ENCODE measurements around the gene TBC1D22B. TPM values are rescaled to one million over a fixed set of nuclear protein-coding genes. Genes with fewer than 3 reads are reported as not detected.

Gene TBC1D22B
- total and polyA plus RNA-seq, 7 donors = 4.3 to 25.6 (median 9.0) TPM

DNA sequence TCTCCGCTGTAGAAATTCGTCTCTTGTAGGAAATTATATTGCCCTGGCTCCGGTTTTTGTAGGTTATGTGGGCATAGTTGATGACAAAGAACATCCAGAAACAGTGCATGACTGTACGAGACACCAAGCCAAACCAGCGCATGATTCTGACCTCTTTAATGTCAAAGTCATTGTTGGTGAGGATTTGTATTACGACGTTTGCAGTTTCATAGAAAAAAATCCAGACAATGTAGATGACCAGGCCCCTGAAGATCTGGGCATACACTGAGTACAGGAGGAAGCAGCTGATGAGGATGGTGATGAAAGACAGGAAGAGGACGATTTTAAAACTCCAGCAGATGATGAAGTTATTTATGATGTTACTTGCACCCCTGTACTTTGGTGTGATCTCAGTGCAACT lies 39.1 kb upstream of the TBC1D22B start:
- DNase-seq (no peak), ATAC-seq (no peak)
- TF ChIP-seq, protein P1, sequence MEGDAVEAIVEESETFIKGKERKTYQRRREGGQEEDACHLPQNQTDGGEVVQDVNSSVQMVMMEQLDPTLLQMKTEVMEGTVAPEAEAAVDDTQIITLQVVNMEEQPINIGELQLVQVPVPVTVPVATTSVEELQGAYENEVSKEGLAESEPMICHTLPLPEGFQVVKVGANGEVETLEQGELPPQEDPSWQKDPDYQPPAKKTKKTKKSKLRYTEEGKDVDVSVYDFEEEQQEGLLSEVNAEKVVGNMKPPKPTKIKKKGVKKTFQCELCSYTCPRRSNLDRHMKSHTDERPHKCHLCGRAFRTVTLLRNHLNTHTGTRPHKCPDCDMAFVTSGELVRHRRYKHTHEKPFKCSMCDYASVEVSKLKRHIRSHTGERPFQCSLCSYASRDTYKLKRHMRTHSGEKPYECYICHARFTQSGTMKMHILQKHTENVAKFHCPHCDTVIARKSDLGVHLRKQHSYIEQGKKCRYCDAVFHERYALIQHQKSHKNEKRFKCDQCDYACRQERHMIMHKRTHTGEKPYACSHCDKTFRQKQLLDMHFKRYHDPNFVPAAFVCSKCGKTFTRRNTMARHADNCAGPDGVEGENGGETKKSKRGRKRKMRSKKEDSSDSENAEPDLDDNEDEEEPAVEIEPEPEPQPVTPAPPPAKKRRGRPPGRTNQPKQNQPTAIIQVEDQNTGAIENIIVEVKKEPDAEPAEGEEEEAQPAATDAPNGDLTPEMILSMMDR (IDR thresholded peaks at IDR 0.05) = no peak
- no peaks in the 10 kb centered on the region for H3K27me3 ChIP-seq (ENCODE audit: insufficient read depth in 3 of 3, low read length in 2 of 3)
- peaks cover 8% of the 10 kb centered on the region for H3K4me1 ChIP-seq
- intact Hi-C loops (cut with DNase I) = loop anchor here in 1 of 2 donors (5.0 to 10.0 kb wide), 2 partner anchors 334 to 451 kb away; partner anchors contain the start of gene C6orf89
- 72 to 77% (median 73%) methylated on average over 8 of the region's 8 CpGs for WGBS, 3 donors
- H3K27ac ChIP-seq = no peak overlapping the region
- H3K4me3 ChIP-seq = no peak overlapping the region
- H3K9me3 ChIP-seq = no peaks in the 10 kb centered on the region
- H3K36me3 ChIP-seq (ENCODE audit: insufficient read depth in 1 of 2, low read depth in 1 of 2) = no peaks in the 10 kb centered on the region

DNA sequence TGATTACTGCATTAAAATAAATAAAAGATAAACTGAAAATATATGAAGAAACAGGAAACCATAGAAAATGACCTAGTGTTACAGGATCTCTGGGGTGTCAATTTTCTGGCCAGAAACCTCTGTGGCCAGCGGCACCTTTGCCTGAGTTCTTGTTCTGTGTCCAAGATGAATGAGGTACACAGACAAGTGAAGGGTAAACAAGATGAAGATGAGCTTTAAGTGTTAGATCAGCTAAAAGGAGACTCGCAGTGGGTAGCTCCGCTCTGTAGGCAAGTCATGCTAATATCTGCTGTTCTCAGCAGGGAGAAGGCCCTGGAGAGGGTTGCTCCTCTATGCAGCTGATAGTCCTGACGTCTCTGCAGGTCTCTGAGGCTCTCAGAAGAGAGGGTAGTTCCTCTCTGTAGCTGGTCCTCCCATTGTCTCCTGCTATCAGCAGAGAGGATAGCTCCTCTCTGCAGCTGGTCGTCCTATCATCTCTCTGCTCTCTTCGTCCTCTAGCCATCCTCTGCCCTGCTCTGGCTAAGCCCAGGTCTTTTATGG lies 35.9 kb upstream of the TBC1D22B start:
- Histone ChIP-seq H3K27ac (peak overlapping the region; percentile 15), H3K9me3 (no peaks in the 10 kb centered on the region), H3K4me3 (peak overlapping the region; percentile 74), H3K36me3 (ENCODE audit: insufficient read depth in 1 of 2, low read depth in 1 of 2) (no peaks in the 10 kb centered on the region), H3K27me3 (ENCODE audit: insufficient read depth in 3 of 3, low read length in 2 of 3) (no peaks in the 10 kb centered on the region), H3K4me1 (peaks cover 8% of the 10 kb centered on the region)
- intact Hi-C loops (cut with DNase I) = loop anchor here in 1 of 2 donors (5.0 kb wide), 1 partner anchor 211 kb away; the partner anchor contains the start of gene CMTR1
- ATAC-seq = peak in 1 of 4 donors; percentile 15
- WGBS, 3 donors = 66 to 73% (median 66%) methylated on average over 6 of the region's 6 CpGs
- DNase-seq = no peak
- TF ChIP-seq, protein P1 (IDR thresholded peaks at IDR 0.05) = no peak

DNA sequence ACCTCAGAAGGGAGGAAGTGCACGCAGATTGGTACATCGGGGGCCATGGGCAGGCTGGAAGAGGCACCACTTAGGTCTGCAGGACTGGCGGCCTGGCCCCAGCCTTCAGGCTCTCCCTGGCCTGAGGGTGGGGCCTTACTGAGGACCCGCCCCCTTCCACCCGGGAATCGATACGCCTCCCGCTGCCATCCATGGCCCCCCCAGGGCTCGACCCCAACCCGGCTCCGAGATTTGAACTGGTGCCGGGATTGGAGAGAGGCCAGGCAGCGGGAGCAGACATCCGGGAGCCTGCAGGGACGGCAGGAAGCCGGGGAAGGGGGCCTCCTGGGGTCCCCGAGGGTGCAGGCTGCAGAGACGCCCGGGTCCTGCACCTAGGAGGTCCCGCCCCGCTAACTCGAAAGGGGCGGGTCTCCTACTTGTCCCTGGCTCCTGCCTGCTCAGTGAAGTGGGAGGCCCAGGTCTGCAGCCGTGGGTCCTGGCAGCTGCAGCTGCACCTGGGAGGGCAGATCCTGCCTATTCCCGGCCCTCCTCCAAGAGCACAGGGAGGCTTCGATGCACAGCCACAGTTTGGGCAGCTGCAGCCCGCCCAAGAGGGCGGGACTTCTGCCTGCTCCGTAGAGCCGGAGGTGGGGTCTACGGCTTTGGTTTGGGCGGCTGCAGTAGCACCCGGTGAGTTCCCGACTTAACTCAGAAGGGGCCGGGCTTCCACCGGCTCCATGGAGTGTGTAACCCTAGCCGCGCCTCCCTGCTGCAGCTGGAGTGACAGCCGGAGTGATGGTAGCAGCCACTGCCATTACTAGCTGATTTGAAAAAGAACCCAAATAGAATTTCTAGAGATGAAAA lies 35.2 kb upstream of the TBC1D22B start:
- peaks cover 8% of the 10 kb centered on the region for H3K4me1 ChIP-seq
- intact Hi-C loops (cut with DNase I) = loop anchor here in 1 of 2 donors (5.0 kb wide), 1 partner anchor 210 kb away; the partner anchor contains the start of gene CMTR1
- 3 to 5% (median 3%) methylated on average over 31 to 39 of the region's 39 CpGs for WGBS, 3 donors
- TF ChIP-seq, protein P1 (IDR thresholded peaks at IDR 0.05) = no peak
- H3K36me3 ChIP-seq (ENCODE audit: insufficient read depth in 1 of 2, low read depth in 1 of 2) = no peaks in the 10 kb centered on the region
- no peaks in the 10 kb centered on the region for H3K9me3 ChIP-seq
- peak overlapping the region; percentile 74 for H3K4me3 ChIP-seq
- DNase-seq = peak; percentile 66 to 79
- ATAC-seq = peak; percentile 87 to 93 (median 91)
- peak overlapping the region; percentile 15 for H3K27ac ChIP-seq
- H3K27me3 ChIP-seq (ENCODE audit: insufficient read depth in 3 of 3, low read length in 2 of 3) = no peaks in the 10 kb centered on the region

DNA sequence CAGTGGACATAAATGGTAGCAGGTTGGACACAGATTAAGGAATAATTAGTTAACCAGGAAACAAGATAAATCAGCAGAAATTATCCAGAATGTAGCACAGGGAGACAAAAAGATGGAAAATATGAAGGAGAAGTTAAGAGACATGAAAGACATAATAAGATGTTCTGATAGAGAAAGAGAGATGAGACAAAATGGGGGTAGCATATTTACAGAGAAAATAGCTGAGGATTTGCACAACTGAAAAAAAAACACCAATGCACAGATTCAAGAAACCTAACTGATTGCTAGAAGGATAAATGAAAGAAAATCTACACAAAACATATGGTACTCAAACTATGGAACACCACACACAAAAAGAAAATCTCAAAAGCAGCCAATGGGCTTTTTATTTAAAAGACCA lies 34.6 kb upstream of the TBC1D22B start:
- ATAC-seq = no peak
- intact Hi-C loops (cut with DNase I) = loop anchor here in 1 of 2 donors (5.0 kb wide), 1 partner anchor 209 kb away; the partner anchor contains the start of gene CMTR1
- no peak for DNase-seq

More for the DNA sequence above, 34.6 kb upstream of the TBC1D22B start:
- Histone ChIP-seq H3K4me3 (peak overlapping the region; percentile 74), H3K9me3 (no peaks in the 10 kb centered on the region), H3K27ac (peak overlapping the region; percentile 15), H3K36me3 (ENCODE audit: insufficient read depth in 1 of 2, low read depth in 1 of 2) (no peaks in the 10 kb centered on the region), H3K27me3 (ENCODE audit: insufficient read depth in 3 of 3, low read length in 2 of 3) (no peaks in the 10 kb centered on the region), H3K4me1 (peaks cover 8% of the 10 kb centered on the region)
- TF ChIP-seq, protein P1 (IDR thresholded peaks at IDR 0.05) = no peak

Measured in psoas muscle (tissue), 8 donors.